HG03378 (cell line): ENCODE results near the gene GRB7.
"Not testable (repeated sequence)": the region's sequence is repeated elsewhere in the genome, so short reads cannot be mapped to it uniquely, and the experiment has no call there.

Experiments
- ATAC-seq: cut with Tn5 transposase; IDR thresholded peaks from one replicate; pipeline ENCODE4 v1.9.1; 2021; ENCODE audit warnings: mild to moderate bottlenecking, moderate library complexity; ENCODE audit not compliant: unreplicated experiment

Gene GRB7

GRCh38 chr17:39737760-39738567 lies at the start of gene GRB7:
Gene GRB7 (plus strand): TSS chr17:39737938. CDS start chr17:39742302, 4,364 bp downstream.
- no peak for ATAC-seq

DNA sequence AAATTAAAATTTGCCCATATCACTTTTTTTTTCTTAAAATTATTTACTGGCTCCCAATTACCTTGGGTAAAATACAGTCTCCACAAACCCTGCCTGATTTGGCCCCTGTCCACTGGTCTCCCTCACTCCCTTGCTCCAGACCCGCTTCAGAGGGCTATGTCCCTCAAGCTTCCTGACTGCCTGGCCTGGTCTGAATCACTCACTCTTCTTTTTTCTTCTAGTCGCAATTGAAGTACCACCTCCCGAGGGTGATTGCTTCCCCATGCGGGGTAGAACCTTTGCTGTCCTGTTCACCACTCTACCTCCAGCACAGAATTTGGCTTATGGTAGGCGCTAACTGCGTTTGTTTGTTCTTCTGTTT lies 49.3 kb upstream of the GRB7 start:
- ATAC-seq = no peak

DNA sequence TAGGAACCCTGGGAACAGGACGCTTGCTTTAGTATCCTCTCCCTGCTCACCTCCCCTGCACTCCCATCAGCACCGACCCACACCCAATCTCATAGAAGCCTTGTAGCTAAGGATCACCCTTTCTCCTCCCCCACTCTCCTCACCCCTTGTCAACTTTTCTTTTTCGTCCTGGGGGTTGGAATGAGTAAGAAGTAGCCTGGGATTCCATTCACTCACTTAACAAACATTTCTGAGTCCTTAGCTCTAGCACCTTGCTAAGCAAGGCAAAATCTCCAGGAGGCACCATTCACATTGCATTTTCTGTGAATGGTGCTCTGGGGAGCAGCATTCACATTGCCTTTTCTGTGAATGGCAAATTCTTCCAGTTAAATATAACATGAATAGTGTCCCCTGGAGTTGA lies 48.8 kb upstream of the GRB7 start:
- no peak for ATAC-seq

DNA sequence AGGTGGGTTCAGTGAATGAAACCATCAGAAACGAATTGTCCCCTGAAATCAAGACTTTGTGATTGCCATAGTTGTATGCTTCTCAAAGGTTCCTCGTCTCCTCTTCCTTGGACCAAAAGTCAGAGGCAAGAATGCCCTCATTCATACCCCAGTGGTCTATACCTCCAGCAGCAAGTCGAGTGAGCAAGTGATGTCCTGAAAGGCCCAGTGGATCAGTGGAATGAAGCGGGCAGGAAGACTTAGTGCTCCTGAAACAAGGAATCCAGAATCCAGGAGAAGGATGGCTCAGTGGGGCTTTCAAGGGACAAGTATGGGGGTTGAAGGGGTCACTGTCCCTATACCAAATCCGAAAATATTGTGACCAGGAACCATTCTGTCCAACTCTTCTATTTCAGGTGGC lies 43.1 kb upstream of the GRB7 start:
- ATAC-seq = no peak

DNA sequence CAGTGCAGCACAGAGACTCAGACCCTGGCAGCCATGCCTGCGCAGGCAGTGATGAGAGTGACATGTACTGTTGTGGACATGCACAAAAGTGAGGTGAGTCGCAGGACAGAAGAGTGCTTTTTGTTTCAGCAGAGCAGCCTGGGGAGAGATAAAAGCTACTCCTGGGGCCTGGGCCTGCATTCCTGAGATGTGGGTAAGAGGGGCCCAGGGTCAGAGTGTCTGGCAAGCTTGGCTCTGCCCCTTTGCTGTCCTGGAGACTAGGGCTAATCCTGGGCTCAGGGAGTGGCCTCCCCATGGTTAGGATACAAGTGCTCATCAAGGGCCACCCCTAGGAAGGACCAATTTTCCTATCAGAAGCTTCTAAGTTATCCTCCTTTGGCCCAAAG lies 42.7 kb upstream of the GRB7 start:
- no peak for ATAC-seq

- ATAC-seq = no peak
These were observed 41.0 kb upstream of the GRB7 start for GRCh38 chr17:39696731-39697130.

DNA sequence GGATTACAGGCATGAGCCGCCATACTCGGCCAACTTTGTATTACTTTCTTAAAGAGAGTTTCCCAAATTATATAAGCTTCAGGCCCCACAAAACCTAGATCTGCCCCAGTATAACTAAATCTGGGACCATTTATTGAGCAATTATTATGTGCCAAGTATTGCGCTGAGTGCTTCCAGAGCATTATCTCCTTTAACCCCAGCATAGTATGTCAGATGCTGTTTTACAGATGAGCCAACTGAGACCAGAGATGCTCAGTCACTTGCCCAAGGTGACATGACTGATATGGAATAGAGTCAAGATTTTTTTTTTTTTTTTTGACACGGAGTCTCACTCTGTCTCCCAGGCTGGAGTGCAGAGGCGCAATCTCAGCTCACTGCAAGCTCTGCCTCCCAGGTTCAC lies 39.8 kb upstream of the GRB7 start:
- no peak for ATAC-seq

- not testable (repeated sequence) for ATAC-seq
These were observed 38.5 kb upstream of the GRB7 start for GRCh38 chr17:39699157-39699817.

DNA sequence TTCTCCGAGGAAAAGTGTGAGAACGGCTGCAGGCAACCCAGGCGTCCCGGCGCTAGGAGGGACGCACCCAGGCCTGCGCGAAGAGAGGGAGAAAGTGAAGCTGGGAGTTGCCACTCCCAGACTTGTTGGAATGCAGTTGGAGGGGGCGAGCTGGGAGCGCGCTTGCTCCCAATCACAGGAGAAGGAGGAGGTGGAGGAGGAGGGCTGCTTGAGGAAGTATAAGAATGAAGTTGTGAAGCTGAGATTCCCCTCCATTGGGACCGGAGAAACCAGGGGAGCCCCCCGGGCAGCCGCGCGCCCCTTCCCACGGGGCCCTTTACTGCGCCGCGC lies 38.0 kb upstream of the GRB7 start, which contains the start of gene ERBB2:
ERBB2 (plus strand) TSS at position 247 of the 330 bp plus-strand sequence. CDS start 175 bp downstream, outside the sequence.
- no peak for ATAC-seq

- no peak for ATAC-seq
These were observed 37.4 kb upstream of the GRB7 start for GRCh38 chr17:39700148-39700987.

DNA sequence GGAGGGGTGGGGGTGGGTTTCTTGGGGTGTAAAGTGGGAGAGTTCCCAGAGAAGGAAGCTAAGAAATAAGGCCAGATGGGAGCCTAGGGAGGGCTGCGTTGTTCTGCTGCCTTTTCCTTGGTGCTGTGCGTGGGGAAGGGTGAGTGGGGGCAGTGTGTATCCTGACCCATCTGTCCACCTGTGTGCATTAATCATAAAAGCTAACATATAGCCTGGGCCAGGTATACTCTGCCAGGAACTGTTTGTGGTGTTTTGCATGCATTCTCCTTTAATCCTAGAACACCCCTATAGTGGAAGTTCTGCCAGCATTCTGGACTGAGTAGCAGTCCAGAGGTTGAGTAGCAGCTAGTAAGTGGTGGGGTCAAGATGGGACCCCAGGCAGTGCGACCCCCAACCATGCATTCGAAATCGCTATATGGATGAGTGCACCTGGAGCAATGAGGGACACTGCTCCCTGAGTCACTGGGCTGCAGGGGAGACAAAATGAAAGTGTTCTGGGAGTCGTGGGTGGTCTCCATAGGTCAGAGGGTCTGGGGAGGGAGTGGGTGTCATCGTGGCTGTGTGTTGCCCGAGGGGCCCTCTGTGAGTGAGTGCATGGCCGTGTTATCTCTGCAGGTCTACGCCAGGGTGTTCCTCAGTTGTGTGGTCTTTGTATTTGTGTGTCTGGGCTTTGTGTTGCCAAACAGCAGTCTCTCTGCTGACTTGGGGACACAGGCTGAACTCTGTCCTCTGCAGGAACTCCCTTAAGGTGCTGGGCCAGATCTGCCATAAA lies 36.5 kb upstream of the GRB7 start:
- no peak for ATAC-seq

DNA sequence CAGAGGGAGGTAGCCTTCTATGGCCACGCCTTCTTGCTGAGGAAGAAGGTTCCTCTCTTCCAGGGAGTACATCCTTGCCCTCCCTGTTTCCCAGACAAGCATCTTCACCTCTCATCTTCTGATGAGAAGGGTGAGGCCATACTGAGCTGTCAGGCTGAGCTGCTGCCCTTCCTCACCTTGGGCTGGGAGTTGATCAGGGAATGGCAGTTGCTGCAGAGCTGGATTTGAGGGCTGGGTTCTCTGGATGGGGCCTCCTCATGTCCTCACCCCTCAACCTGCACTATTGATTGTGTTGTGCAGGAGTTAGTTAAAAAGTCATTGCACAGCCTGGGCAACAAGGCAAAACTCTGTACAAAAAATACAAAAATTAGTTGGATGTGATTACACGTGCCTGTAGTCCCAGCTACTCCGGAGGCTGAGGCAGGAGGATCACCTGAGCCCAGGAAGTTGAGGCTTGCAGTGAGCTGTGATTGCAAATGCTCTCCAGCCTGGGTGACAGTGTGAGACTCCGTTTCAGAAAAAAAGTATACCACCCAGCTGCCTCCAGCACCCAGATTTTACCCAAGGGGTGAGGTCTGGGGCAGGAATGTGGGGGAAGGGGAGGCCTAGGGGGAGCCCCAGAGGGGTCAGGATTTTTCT lies 35.8 kb upstream of the GRB7 start:
- no peak for ATAC-seq

GRCh38 chr17:39702901-39703893 lies 34.5 kb upstream of the GRB7 start:
- no peak for ATAC-seq

- ATAC-seq = no peak
These were observed 33.8 kb upstream of the GRB7 start for GRCh38 chr17:39703913-39704312.

- no peak for ATAC-seq
These were observed 32.8 kb upstream of the GRB7 start for GRCh38 chr17:39704821-39705551.

DNA sequence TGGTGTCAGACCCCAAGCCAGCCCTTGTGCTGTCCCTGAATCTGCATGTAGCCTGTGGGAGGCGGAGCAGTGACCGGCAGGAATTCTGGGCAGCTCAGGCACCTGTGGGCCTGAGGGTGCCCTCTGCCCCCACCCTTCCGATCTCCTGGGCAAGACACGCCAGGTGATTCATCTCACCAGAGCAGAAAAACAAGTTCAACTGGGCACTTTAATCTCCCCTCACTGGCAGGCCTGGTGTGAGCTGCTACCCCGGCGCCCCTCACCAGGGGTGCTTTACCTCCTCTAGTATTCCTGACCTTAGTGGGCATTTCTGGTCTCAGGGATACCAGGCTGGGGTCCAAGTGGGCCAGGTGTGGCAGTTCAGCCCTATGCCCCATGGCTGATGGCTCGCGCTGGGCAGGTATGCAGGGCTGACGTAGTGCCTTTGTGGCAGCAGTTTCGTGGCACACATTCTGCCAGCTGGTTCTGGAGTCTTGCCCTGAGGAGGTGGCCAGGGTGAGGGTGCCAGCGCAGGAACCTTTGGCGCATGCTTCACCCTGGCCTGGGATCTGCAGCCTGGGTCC lies 31.9 kb upstream of the GRB7 start:
- no peak for ATAC-seq

- no peak for ATAC-seq
These were observed 31.4 kb upstream of the GRB7 start for GRCh38 chr17:39706383-39706782.

- no peak for ATAC-seq
These were observed 30.8 kb upstream of the GRB7 start for GRCh38 chr17:39706921-39707337.
